HG02840 (cell line): ENCODE results near the gene SPSB4.

Experiments
- ATAC-seq: cut with Tn5 transposase; IDR thresholded peaks from one replicate; pipeline ENCODE4 v1.9.1; 2021; ENCODE audit warnings: mild to moderate bottlenecking, moderate library complexity, moderate number of reproducible peaks; ENCODE audit not compliant: unreplicated experiment, low FRiP score

The SPSB4 gene

DNA sequence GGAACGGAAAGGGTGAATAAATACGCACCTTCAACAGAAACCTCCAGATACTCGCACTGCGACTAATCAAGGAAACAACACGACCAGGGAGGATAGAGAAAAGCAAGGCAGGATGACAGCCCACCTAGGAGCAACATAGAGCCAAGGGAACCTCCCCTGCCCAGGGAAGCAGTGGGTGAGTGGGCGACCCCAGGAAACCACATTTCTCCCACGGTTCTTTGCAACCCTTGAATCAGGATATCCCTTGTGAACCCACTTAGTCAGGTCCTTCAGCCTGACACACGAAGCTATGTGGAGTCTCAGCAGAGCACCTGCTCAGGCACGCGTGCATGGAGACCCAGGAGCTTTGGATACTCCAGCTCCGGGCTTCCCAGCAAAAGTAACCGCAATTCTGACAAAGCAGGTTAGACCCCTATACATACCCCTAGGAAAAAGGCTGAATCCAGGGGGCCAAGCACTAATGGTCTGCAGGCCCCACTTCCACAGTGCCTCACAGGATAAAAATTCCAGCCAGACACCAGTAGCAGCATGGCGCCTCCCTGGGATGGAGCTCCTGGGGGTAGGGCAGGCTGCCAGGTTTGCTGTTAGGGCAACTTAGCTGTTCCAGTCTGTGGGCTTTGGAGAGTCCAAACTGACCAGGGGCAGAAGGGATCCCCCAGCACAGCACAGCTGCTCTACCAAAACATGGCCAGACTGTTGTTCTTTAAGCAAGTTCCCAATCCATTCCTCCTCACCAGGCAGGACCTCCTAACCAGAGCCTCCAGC lies 142.1 kb downstream of the SPSB4 start:
- no peak for ATAC-seq
